ENCODE results near the gene HJURP. TPM values are rescaled to one million over a fixed set of nuclear protein-coding genes. Genes with fewer than 3 reads are reported as not detected.
"Not testable (repeated sequence)": the region's sequence is repeated elsewhere in the genome, so short reads cannot be mapped to it uniquely, and the experiment has no call there.

HJURP gene
- total and polyA plus RNA-seq, 4 donors, result 0.84 to 4.1 (median 2.0) TPM

GRCh38 chr2:233892793-233893192 is 38.5 kb upstream of the HJURP start:
- no peak overlapping the region for H3K4me3 ChIP-seq
- DNase-seq, result no peak
- peaks cover 0 to 7% (median 0%) of the 10 kb centered on the region in 3 donors for H3K27me3 ChIP-seq (ENCODE audit: control insufficient read depth in 3 of 3, insufficient read depth in 3 of 3, low read length in 2 of 3)
- H3K36me3 ChIP-seq (ENCODE audit: control insufficient read depth in 4 of 4, insufficient read depth in 4 of 4, low read length in 4 of 4), result no peaks in the 10 kb centered on the region
- no peak for ATAC-seq (ENCODE audit: insufficient read depth, low FRiP score)
- no peaks in the 10 kb centered on the region for H3K4me1 ChIP-seq (ENCODE audit: control insufficient read depth in 5 of 5, insufficient read depth in 5 of 5, low read length in 5 of 5)
- no peak overlapping the region for H3K27ac ChIP-seq (ENCODE audit: low read depth in 1 of 2, low read length in 1 of 2)
- peaks cover 0 to 2% (median 0%) of the 10 kb centered on the region in 4 donors for H3K9me3 ChIP-seq (ENCODE audit: control insufficient read depth in 4 of 4, insufficient read depth in 3 of 4, low read length in 3 of 4)
- WGBS, 2 donors, result 87 to 92% methylated on average over 2 of the region's 2 CpGs
- no peak for TF ChIP-seq CTCF (IDR thresholded peaks at IDR 0.05; ENCODE audit: control extremely low read depth, extremely low read depth)
- H3K9ac ChIP-seq (ENCODE audit: insufficient read depth in 1 of 2, low read length in 2 of 2), result no peak overlapping the region

DNA sequence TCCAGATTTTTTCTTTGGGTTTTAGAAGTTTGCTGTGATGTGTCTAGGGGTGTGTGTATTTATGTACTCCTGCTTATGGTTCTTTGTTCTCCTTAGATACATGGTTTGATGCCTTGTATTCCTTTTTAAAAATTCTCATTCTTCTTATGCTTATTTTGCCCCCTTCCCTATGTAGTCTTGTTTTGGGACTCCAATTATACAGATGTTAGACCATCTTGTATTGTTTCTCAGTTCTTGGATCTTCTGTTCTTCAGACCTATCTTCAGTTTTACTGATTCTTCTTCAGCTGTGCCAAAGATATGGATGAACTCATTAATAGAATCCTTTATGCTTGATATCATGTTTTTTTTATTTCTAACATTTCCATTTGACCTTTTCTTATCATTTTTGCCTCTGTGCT is 28.0 kb upstream of the HJURP start:
- Histone ChIP-seq H3K9ac (ENCODE audit: insufficient read depth in 1 of 2, low read length in 2 of 2) (no peak overlapping the region), H3K27ac (ENCODE audit: low read depth in 1 of 2, low read length in 1 of 2) (no peak overlapping the region), H3K4me1 (ENCODE audit: control insufficient read depth in 5 of 5, insufficient read depth in 5 of 5, low read length in 5 of 5) (no peaks in the 10 kb centered on the region), H3K9me3 (ENCODE audit: control insufficient read depth in 4 of 4, insufficient read depth in 3 of 4, low read length in 3 of 4) (peaks cover 0 to 9% (median 2%) of the 10 kb centered on the region in 4 donors), H3K36me3 (ENCODE audit: control insufficient read depth in 4 of 4, insufficient read depth in 4 of 4, low read length in 4 of 4) (no peaks in the 10 kb centered on the region), H3K27me3 (ENCODE audit: control insufficient read depth in 3 of 3, insufficient read depth in 3 of 3, low read length in 2 of 3) (peaks cover 0 to under 1% (median 0%) of the 10 kb centered on the region in 3 donors), H3K4me3 (no peak overlapping the region)
- ATAC-seq (ENCODE audit: insufficient read depth, low FRiP score) (no peak), DNase-seq (no peak)
- TF ChIP-seq CTCF (IDR thresholded peaks at IDR 0.05; ENCODE audit: control extremely low read depth, extremely low read depth), result no peak

DNA sequence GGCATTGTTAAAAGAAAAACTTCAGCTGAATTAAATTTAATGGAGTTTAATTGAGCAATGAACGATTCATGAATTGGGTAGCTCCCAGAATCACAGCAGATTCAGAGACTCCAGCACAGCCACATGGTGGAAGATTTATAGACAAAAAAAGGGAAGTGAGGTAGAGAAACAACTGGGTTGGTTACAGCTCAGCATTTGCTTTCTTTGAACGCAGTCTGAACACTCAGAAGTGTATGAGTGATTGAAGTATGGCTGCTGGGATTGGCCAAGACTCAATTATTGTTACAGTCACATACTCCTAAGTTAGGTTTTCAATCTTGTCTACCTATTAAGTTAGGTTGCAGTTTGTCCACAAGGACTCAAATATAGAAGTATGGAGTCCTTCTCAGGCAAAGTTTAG is 17.8 kb upstream of the HJURP start:
- not testable (repeated sequence) for H3K9ac ChIP-seq (ENCODE audit: insufficient read depth in 1 of 2, low read length in 2 of 2); ATAC-seq (ENCODE audit: insufficient read depth, low FRiP score); DNase-seq; H3K4me1 ChIP-seq (ENCODE audit: control insufficient read depth in 5 of 5, insufficient read depth in 5 of 5, low read length in 5 of 5); H3K4me3 ChIP-seq; H3K27me3 ChIP-seq (ENCODE audit: control insufficient read depth in 3 of 3, insufficient read depth in 3 of 3, low read length in 2 of 3); H3K36me3 ChIP-seq (ENCODE audit: control insufficient read depth in 4 of 4, insufficient read depth in 4 of 4, low read length in 4 of 4); H3K27ac ChIP-seq (ENCODE audit: low read depth in 1 of 2, low read length in 1 of 2); H3K9me3 ChIP-seq (ENCODE audit: control insufficient read depth in 4 of 4, insufficient read depth in 3 of 4, low read length in 3 of 4)
- 18 to 38% methylated on average over 2 of the region's 2 CpGs for WGBS, 2 donors

GRCh38 chr2:233871432-233871831 is 17.1 kb upstream of the HJURP start:
- Histone ChIP-seq H3K9ac (ENCODE audit: insufficient read depth in 1 of 2, low read length in 2 of 2) (no peak overlapping the region), H3K27me3 (ENCODE audit: control insufficient read depth in 3 of 3, insufficient read depth in 3 of 3, low read length in 2 of 3) (no peaks in the 10 kb centered on the region), H3K4me1 (ENCODE audit: control insufficient read depth in 5 of 5, insufficient read depth in 5 of 5, low read length in 5 of 5) (no peaks in the 10 kb centered on the region), H3K36me3 (ENCODE audit: control insufficient read depth in 4 of 4, insufficient read depth in 4 of 4, low read length in 4 of 4) (peaks cover 0 to 2% (median 0%) of the 10 kb centered on the region in 4 donors), H3K9me3 (ENCODE audit: control insufficient read depth in 4 of 4, insufficient read depth in 3 of 4, low read length in 3 of 4) (peaks cover 0 to 10% (median under 1%) of the 10 kb centered on the region in 4 donors), H3K4me3 (no peak overlapping the region), H3K27ac (ENCODE audit: low read depth in 1 of 2, low read length in 1 of 2) (no peak overlapping the region)
- ATAC-seq (ENCODE audit: insufficient read depth, low FRiP score) (no peak), DNase-seq (no peak)
- TF ChIP-seq CTCF (IDR thresholded peaks at IDR 0.05; ENCODE audit: control extremely low read depth, extremely low read depth), result no peak
- WGBS, 2 donors, result 56 to 58% methylated on average over 4 of the region's 4 CpGs
